A673 (cell line): Measurements from ENCODE around the gene MAP3K9. TPM values are rescaled to one million over a fixed set of nuclear protein-coding genes. Genes with fewer than 3 reads are reported as not detected.

Experiments
- BruUV-seq: library from RNA; stranded (reverse); fragments of 400-500 nt; replicated peaks from 2 replicates; lab custom pipeline; 2021; lab: Mats Ljungman, UMichigan
- CTCF ChIA-PET: fragments of 300-600 bp; sonication (Branson Sonifier 250); formaldehyde crosslinking; loops from one replicate; lab custom pipeline; 2022; ENCODE audit warnings: antibody characterized with exemption; lab: Charles Lee
- POLR2A ChIA-PET: fragments of 300-600 bp; sonication (Branson Sonifier 250); formaldehyde crosslinking; loops from one replicate; lab custom pipeline; 2022; ENCODE audit warnings: antibody characterized with exemption; ENCODE audit not compliant: low non-redundant PET; lab: Charles Lee
- DNase-seq: peaks from one replicate; pipeline ENCODE4 v3.0.0-alpha.2; 2015; ENCODE audit warnings: low spot score
- H3K27ac ChIP-seq: fragments of 200-600 bp; sonication (generic); 2 replicates; pipeline ENCODE4 v1.5.1; 2016; ENCODE audit warnings: mixed run types, low read depth, mild to moderate bottlenecking, mixed read lengths, antibody characterized with exemption, low read length; ENCODE audit not compliant: poor library complexity, severe bottlenecking
- H3K27me3 ChIP-seq: fragments of 200-600 bp; sonication (generic); replicated peaks from 2 replicates; pipeline ENCODE4 v1.6.1; 2017; ENCODE audit warnings: mixed run types, low read depth, mild to moderate bottlenecking, mixed read lengths, antibody characterized with exemption, low read length; ENCODE audit not compliant: insufficient read depth, poor library complexity
- H3K36me3 ChIP-seq: fragments of 200-600 bp; sonication (generic); 2 replicates; pipeline ENCODE4 v1.6.1; 2016; ENCODE audit warnings: mixed run types, mild to moderate bottlenecking, mixed read lengths, antibody characterized with exemption, low read length; ENCODE audit not compliant: insufficient read depth, poor library complexity, severe bottlenecking
- H3K4me1 ChIP-seq: fragments of 200-600 bp; sonication (generic); 2 replicates; pipeline ENCODE4 v1.6.1; 2017; ENCODE audit warnings: mixed run types, mild to moderate bottlenecking, mixed read lengths, antibody characterized with exemption, low read length; ENCODE audit not compliant: insufficient read depth, poor library complexity, severe bottlenecking
- H3K4me3 ChIP-seq: fragments of 200-600 bp; sonication (generic); 2 replicates; pipeline ENCODE4 v1.5.1; 2016; ENCODE audit warnings: low read depth, mixed run types, mild to moderate bottlenecking, mixed read lengths, low read length; ENCODE audit not compliant: poor library complexity, severe bottlenecking
- H3K9me3 ChIP-seq: fragments of 200-600 bp; sonication (generic); 2 replicates; pipeline ENCODE4 v1.6.1; 2016; ENCODE audit warnings: mixed run types, low read depth, mild to moderate bottlenecking, mixed read lengths, antibody characterized with exemption, low read length; ENCODE audit not compliant: poor library complexity, severe bottlenecking
- CTCF ChIP-seq: fragments of 300-800, 200-600 bp; sonication (generic); conservative IDR thresholded peaks from 2 replicates; pipeline ENCODE4 v1.5.1; 2017; ENCODE audit warnings: low read depth, mild to moderate bottlenecking, antibody characterized with exemption, low read length, moderate library complexity, mixed read lengths
- EZH2 ChIP-seq: fragments of 200-600 bp; sonication (generic); IDR thresholded peaks from 2 replicates; pipeline ENCODE4 v1.6.1; 2017; ENCODE audit warnings: borderline replicate concordance, low read depth, mild to moderate bottlenecking, mixed read lengths, antibody characterized with exemption, low read length; ENCODE audit not compliant: poor library complexity, severe bottlenecking
- intact Hi-C: fragments of 100-400 bp; cut with micrococcal nuclease; formaldehyde crosslinking; loops from one replicate; pipeline ENCODE4 v1.10.0; 2022; ENCODE audit not compliant: unreplicated experiment
- total RNA-seq: library from RNA; stranded (reverse); gene quantifications from 2 replicates; pipeline ENCODE4 v1.2.3, GENCODE V29; 2021

The MAP3K9 gene
- total RNA-seq, 1 experiment from 2014 or later: 5.4 TPM

GRCh38 chr14:70708717-70709570, 100.4 kb downstream of the MAP3K9 start:
- POLR2A ChIA-PET: interaction anchor here (0.8 kb wide), 1 partner anchor 37 kb away, joined by 3 read pairs; no protein-coding TSS in a partner anchor
- TF ChIP-seq CTCF (no peak), EZH2 (no peak)
- CTCF ChIA-PET: interaction anchor here (0.6 kb wide), 1 partner anchor 12 kb away, joined by 3 read pairs; no protein-coding TSS in a partner anchor
- Histone ChIP-seq H3K27ac (no peak overlapping the region), H3K9me3 (no peaks in the 10 kb centered on the region), H3K36me3 (no peaks in the 10 kb centered on the region), H3K4me3 (no peak overlapping the region), H3K27me3 (no peaks in the 10 kb centered on the region), H3K4me1 (peaks cover 21% of the 10 kb centered on the region)
- DNase-seq: no peak
- intact Hi-C loops: no loop called here
- BruUV-seq: no TSS peak

DNA sequence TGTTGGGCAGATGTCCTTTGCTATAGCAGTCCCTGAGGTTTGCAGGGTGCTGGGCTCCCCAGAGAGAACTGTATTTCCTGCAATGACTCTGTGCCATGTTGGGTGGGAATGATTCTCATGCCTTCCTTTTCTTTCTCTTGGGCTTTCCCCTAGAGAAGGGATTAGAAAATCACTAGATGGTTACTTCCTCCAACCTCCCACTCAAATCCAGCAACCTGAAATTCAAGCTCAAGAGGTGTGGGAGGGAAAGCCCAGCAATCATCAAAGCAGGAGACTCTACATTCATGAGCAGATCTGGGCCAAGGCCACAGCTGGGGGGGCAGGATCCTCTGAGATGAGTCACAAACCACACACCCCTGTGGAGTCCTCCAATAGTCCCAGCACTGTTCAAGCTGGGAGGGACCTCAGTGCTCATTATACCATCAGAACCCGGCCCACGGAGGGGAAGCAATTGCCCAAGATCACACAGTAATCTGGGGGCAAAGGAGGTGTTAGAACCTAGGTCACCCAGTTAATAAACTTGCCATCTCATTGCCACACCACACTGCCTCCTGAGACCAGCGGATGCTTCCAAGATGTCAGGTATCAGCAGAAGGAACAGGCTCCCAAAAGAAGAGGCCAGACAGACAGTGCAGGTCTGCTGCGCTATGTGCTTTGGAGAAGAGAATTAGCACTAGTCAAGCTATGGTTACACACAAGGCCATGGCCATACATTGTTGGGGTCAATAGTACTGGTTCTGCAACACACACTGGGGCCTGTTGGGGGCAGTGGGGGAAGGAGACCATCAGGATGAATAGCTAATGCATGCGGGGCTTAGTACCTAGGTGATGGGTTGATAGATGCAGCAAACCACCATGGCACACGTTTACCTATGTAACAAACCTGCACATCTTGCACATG, 101.9 kb downstream of the MAP3K9 start:
- H3K4me1 ChIP-seq: peaks cover 16% of the 10 kb centered on the region
- peak overlapping the region; percentile 25 for H3K27ac ChIP-seq
- POLR2A ChIA-PET: interaction anchor here (0.8 kb wide), 1 partner anchor 38 kb away, joined by 3 read pairs; no protein-coding TSS in a partner anchor

More for the DNA sequence above, 101.9 kb downstream of the MAP3K9 start:
- H3K27me3 ChIP-seq: no peaks in the 10 kb centered on the region
- H3K36me3 ChIP-seq: no peaks in the 10 kb centered on the region
- intact Hi-C loops: no loop called here
- BruUV-seq: no TSS peak
- peak; percentile 88 for DNase-seq
- CTCF ChIA-PET: no interaction called here
- TF ChIP-seq EZH2: no peak
- TF ChIP-seq CTCF: no peak
- H3K9me3 ChIP-seq: no peaks in the 10 kb centered on the region
- H3K4me3 ChIP-seq: no peak overlapping the region
